ENCODE measurements around the gene CISD3.

The CISD3 gene

DNA sequence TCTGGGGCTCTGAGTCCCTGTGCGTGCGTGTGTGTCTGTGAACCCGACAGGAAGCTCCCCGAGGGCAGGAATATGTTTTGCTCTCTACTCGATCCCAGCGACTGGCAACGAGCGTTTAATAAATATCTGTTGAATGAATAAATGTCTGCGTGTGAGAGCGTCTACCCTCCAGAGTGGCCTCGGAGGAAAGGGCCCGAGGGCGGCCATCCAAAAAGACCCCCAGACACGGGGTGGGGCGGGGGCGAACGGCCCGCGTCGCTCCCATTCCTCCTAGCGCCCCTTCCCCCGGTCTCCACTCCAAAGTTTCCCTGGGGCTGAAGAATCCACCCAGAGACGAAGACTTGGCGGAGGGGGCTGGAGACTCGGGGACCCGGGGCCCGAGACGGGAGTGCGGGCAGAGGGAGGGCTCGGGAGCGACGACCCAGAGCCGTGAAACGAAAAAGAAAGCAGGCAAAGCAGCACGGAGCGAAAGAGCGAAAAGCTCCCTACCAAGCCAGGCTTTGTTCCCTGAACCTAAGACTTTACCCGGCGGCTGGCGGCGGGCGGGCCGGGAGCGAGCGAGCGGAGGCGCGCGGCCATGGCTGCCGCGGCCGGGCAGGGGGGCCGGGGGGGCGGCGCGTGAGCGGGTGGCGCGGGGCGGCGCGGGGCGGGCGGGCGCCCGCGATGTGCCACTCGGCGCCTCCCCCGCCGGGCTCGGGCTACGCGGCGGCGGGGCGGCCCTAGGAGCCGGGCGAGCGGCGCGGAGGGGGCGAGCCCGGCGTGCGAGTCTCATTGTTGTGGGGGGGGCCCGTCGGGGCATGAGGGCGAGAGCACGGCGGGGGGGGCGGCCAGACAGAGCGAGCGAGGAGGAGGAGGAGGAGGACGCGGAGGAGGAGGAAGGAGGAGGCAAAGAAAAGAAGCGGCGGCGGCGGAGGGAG, 25.3 kb upstream of the CISD3 start, which contains the start of gene MLLT6:
TSS of gene MLLT6 (plus strand) at position 668 of the 917 bp plus-strand sequence. CDS start 360 bp downstream, outside the sequence.
- TF ChIP-seq, protein P1, sequence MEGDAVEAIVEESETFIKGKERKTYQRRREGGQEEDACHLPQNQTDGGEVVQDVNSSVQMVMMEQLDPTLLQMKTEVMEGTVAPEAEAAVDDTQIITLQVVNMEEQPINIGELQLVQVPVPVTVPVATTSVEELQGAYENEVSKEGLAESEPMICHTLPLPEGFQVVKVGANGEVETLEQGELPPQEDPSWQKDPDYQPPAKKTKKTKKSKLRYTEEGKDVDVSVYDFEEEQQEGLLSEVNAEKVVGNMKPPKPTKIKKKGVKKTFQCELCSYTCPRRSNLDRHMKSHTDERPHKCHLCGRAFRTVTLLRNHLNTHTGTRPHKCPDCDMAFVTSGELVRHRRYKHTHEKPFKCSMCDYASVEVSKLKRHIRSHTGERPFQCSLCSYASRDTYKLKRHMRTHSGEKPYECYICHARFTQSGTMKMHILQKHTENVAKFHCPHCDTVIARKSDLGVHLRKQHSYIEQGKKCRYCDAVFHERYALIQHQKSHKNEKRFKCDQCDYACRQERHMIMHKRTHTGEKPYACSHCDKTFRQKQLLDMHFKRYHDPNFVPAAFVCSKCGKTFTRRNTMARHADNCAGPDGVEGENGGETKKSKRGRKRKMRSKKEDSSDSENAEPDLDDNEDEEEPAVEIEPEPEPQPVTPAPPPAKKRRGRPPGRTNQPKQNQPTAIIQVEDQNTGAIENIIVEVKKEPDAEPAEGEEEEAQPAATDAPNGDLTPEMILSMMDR (IDR thresholded peaks at IDR 0.05; ENCODE audit: low read depth, low read length), result no peak
- peak; percentile 35 for DNase-seq (ENCODE audit: extremely low read depth, low read depth)

DNA sequence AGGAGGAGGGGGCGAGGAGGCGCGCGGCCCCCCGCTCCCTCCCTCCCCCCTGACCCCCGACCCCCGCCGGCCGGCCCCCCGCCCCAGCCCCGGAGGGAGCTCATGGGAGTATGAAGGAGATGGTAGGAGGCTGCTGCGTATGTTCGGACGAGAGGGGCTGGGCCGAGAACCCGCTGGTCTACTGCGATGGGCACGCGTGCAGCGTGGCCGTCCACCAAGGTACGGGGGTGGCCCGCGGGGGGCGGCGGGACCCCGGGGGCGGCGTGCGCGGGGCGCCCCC, 24.7 kb upstream of the CISD3 start:
- TF ChIP-seq, protein P1 (IDR thresholded peaks at IDR 0.05; ENCODE audit: low read depth, low read length), result no peak
- no peak for DNase-seq (ENCODE audit: extremely low read depth, low read depth)

DNA sequence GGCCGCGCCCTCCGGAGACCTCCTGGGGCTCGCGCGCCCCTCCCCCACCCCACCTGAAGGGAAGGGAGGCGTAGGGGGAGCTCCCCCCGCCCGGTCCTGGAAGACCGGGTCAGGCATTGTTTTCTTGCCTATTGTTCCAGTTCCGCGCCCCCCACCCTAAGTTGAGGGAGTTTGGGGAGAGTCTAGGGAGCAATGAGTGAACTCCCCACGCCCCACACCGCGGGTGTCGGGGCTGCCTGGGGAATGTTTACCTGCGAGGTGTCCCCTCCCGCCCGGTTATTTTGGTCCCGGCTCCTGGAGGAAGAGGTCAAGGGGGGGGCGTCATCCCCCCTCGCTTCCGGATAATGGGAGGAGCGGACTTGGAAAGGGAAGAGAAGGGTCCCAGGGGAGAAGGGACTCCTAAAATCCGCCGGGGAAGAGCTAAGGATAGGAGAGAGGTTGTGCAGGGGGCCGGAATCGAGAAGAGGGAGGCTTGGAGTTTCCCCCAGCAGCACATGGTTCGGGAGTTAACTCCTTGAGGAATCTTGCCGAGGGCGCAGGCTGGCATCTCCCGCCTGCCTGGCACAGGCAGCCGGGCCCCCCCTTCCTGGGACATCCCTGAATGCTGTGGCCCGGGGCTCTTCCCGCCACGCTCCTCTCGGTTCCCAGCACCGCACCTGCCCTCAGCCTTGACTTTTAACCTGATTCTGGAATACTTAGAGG, 24.2 kb upstream of the CISD3 start:
- TF ChIP-seq, protein P1 (IDR thresholded peaks at IDR 0.05; ENCODE audit: low read depth, low read length), result no peak
- no peak for DNase-seq (ENCODE audit: extremely low read depth, low read depth)

DNA sequence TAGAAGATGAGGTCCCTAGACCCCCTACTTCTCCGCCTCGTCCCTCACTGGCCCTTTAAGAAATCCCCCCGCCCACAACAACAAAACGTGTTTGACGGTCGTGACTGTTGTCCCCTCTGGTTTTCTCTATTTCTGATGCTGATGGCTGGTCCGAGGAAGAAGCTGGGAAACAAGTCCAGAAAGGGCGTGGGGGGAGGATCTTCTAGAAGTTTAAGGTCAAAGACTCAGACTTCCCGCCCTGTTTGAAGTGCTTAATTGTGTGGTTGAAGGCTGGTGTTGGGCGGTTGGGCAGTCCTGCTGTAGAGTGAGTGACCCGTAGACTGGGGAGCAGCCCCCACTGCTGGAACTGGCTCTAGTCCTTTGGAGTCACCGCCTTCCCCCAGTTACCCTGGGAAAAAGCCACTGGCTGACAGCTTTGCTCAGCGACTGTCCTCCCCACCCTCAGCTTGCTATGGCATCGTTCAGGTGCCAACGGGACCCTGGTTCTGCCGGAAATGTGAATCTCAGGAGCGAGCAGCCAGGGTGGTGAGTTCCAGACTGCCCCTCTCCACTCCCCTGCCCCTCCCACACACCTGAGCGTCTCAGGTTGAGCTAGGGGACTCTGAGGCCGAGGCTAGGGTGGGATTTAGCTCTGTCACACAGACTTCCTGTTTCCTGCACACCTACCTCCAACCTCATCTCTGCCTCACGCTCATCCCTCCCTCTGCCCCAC, 23.5 kb upstream of the CISD3 start:
- TF ChIP-seq, protein P1 (IDR thresholded peaks at IDR 0.05; ENCODE audit: low read depth, low read length), result no peak
- no peak for DNase-seq (ENCODE audit: extremely low read depth, low read depth)

DNA sequence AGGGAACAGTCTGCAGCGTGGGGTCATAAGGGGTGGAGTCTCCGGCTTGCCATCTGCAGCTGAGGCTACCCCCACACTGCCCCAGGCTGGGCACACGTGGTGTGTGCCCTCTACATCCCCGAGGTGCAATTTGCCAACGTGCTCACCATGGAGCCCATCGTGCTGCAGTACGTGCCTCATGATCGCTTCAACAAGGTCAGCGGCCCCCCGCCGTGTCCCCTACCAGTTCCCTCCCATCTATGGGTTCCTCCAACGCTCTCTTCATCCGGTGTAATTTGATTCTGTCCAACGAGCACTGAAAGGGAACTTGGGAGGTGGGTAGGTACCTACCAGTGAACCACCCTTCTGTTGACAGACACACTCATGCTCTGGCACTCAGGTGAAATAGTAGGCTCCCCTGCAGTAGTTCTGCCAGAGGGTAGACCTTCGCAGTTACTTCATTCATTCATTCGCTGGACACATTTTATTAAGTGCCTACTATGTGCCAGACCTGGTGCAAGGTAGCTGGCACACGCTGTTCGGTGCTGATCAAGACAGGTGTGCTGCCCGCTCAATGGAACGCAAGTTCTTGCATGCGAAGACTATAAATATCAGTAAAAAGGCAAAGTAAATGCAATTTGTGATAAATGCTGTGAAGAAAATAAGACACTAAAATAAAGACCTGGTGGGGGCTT, 22.3 kb upstream of the CISD3 start:
- DNase-seq (ENCODE audit: extremely low read depth, low read depth), result no peak
- TF ChIP-seq, protein P1 (IDR thresholded peaks at IDR 0.05; ENCODE audit: low read depth, low read length), result no peak

DNA sequence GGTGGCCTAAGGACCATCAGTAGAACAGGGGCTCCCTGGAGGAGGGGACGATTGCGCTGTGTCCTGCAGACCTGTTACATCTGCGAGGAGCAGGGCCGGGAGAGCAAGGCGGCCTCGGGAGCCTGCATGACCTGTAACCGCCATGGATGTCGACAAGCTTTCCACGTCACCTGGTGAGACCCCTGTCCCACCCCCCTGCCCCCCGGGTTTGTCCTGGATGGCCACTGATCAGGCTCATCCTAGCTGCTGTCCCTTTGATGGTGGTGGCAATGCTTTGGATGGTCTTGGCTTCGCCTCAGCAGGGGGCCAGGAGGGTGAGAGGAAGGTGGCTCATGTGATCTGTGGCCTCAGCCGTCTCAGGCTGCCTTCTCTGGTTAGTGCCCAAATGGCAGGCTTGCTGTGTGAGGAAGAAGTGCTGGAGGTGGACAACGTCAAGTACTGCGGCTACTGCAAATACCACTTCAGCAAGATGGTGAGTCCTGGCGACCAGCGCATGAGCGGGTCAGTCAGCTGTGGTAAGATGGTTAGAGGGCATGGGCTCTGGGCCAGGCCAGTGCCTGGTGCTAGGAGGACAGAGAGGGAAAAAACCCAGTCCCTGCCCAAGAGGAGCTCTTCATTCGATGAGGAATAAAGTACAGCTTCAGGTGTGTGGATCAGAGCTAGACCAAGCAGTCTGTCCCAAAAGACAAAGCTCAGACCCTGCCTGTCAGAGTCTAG, 20.9 kb upstream of the CISD3 start:
- TF ChIP-seq, protein P1 (IDR thresholded peaks at IDR 0.05; ENCODE audit: low read depth, low read length), result no peak
- no peak for DNase-seq (ENCODE audit: extremely low read depth, low read depth)

All from AG09319 (cell line).